Measurements from ENCODE around the gene PIK3AP1. TPM values are rescaled to one million over a fixed set of nuclear protein-coding genes. Genes with fewer than 3 reads are reported as not detected.

Gene PIK3AP1
- total and polyA plus RNA-seq, 10 of the 15 experiments (the other 5 are each of a cell fraction or from before 2014, with no cell fraction given) = 26.2 to 306 (median 119) TPM

DNA sequence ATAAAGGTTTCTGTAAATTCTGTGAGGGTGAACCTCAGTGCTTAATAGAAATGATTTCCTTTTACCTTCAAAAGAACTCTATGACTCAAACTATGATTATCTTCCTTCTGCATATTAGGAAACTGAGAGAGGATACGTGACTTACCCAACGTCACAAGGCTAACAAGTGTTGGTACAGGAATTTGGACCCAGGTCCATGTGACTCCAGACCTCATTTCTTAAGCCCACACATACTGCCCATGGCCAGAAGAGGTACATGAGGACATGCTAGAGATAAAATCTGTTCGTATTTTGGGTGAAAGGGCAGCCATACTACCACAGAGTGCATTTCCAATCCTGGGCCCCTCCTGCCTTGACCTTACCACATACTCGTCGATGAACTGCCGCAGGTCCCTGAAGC, 72.0 kb downstream of the PIK3AP1 start (continued):
- TF ChIP-seq MYC (IDR thresholded peaks at IDR 0.05; ENCODE audit: insufficient read depth, insufficient read length, insufficient replicate concordance, low read length, severe bottlenecking) = no peak
- TF ChIP-seq ZBED1 (IDR thresholded peaks at IDR 0.05; ENCODE audit: borderline replicate concordance) = no peak
- no peak for TF ChIP-seq RFX5 (IDR thresholded peaks at IDR 0.05; ENCODE audit: low read depth, low read length)
- no peak for TF ChIP-seq ZNF622 (IDR thresholded peaks at IDR 0.05)
- TF ChIP-seq, protein P1, sequence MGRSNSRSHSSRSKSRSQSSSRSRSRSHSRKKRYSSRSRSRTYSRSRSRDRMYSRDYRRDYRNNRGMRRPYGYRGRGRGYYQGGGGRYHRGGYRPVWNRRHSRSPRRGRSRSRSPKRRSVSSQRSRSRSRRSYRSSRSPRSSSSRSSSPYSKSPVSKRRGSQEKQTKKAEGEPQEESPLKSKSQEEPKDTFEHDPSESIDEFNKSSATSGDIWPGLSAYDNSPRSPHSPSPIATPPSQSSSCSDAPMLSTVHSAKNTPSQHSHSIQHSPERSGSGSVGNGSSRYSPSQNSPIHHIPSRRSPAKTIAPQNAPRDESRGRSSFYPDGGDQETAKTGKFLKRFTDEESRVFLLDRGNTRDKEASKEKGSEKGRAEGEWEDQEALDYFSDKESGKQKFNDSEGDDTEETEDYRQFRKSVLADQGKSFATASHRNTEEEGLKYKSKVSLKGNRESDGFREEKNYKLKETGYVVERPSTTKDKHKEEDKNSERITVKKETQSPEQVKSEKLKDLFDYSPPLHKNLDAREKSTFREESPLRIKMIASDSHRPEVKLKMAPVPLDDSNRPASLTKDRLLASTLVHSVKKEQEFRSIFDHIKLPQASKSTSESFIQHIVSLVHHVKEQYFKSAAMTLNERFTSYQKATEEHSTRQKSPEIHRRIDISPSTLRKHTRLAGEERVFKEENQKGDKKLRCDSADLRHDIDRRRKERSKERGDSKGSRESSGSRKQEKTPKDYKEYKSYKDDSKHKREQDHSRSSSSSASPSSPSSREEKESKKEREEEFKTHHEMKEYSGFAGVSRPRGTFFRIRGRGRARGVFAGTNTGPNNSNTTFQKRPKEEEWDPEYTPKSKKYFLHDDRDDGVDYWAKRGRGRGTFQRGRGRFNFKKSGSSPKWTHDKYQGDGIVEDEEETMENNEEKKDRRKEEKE (IDR thresholded peaks at IDR 0.05) = no peak
- no peak for TF ChIP-seq POLR2AphosphoS5 (IDR thresholded peaks at IDR 0.05; ENCODE audit: low read length)
- TF ChIP-seq NKRF (conservative IDR thresholded peaks at IDR 0.05) = no peak
- TF ChIP-seq POU2F2 (IDR thresholded peaks at IDR 0.05; ENCODE audit: borderline replicate concordance, low read depth, low read length) = no peak
- TF ChIP-seq, protein P2, sequence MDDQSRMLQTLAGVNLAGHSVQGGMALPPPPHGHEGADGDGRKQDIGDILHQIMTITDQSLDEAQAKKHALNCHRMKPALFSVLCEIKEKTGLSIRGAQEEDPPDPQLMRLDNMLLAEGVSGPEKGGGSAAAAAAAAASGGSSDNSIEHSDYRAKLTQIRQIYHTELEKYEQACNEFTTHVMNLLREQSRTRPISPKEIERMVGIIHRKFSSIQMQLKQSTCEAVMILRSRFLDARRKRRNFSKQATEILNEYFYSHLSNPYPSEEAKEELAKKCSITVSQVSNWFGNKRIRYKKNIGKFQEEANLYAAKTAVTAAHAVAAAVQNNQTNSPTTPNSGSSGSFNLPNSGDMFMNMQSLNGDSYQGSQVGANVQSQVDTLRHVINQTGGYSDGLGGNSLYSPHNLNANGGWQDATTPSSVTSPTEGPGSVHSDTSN (IDR thresholded peaks at IDR 0.05; ENCODE audit: insufficient replicate concordance, low read depth, low read length) = no peak
- TF ChIP-seq ELK1 (IDR thresholded peaks at IDR 0.05; ENCODE audit: low read depth, low read length) = no peak
- no peak for TF ChIP-seq YBX1 (IDR thresholded peaks at IDR 0.05)
- no peak for TF ChIP-seq ZNF207 (IDR thresholded peaks at IDR 0.05; ENCODE audit: borderline replicate concordance)
- TF ChIP-seq ESRRA (IDR thresholded peaks at IDR 0.05; ENCODE audit: low read length) = no peak
- TF ChIP-seq CREM (IDR thresholded peaks at IDR 0.05; ENCODE audit: low read depth) = 0 out of 2 replicates have a peak, but pooled peaks have one; percentile 26

Data from GM12878 (cell line).